Hindlimb muscle (tissue), 1 donor: ENCODE measurements around the gene ID4. TPM values are rescaled to one million over a fixed set of nuclear protein-coding genes. Genes with fewer than 3 reads are reported as not detected.
"Not testable (repeated sequence)": the region's sequence is repeated elsewhere in the genome, so short reads cannot be mapped to it uniquely, and the experiment has no call there.

Experiments
- DNase-seq: peaks from one replicate; pipeline ENCODE4 v3.0.0-alpha.2; 2013
- polyA plus RNA-seq: library from polyadenylated mRNA; unstranded; fragments of 120-200 nt; gene quantifications from one replicate; pipeline ENCODE4 v1.2.1, GENCODE V29; 2013; ENCODE audit not compliant: insufficient read length

The ID4 gene
- polyA plus RNA-seq, 1 donor: 3.2 TPM

DNA sequence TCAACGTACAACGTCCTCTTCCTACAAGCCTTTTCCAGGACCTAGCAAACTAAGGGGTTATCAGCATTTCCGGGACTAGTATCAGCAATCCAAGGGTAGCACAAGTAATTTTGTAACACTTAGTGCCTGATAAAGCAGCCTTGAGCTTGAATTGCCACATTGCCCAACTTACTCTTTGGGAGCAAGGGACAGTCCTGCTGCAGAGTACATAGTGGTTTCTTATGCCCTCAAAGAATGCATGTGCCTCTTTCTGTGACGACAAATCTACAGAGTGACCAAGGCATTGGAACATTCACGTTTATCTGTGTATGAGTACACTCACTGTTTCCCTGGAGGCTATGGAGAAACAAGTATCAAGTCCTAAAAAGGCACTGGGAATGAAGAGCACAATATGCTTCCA, 3.2 kb upstream of the ID4 start:
- DNase-seq: no peak

DNA sequence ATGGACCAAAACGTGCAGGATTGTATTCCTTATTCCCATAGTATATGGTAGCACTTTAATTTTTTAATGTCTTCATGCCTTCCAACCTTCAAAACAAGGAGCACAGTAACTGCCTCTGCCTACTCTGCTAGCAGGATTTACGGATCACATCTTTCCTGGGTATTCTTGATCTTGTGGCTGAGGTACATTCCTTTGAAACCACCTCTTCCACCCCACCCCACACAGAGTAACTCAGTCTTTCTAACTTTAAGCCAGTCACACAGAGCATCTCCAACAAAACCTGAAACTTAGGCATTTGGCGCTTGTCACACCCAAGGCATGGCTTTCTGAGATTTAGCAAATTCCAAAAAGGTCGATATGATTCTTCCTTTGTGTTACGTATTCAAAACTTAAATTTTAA, 2.3 kb upstream of the ID4 start:
- no peak for DNase-seq

DNA sequence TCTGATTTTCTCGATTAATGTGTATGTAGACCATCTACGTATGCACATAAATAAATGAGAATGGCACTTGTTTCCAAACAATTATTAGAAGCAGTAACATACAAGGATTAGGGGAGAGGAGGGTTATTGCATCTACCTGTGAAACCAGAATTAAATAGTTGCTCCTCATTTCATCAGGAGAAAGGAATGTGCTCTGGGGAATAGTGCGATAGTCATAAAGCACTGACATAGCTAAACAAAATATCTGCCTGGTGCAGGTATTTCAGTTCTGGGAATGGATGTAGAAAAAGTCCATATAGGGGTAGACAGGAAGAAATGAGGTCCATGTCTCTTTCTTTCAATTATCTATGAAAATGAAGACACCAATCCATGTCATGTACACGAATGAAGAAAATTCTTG, 1.6 kb upstream of the ID4 start:
- no peak for DNase-seq

GRCh38 chr6:19837511-19838441, 606 bp downstream of the ID4 start:
- DNase-seq: peak; percentile 30

DNA sequence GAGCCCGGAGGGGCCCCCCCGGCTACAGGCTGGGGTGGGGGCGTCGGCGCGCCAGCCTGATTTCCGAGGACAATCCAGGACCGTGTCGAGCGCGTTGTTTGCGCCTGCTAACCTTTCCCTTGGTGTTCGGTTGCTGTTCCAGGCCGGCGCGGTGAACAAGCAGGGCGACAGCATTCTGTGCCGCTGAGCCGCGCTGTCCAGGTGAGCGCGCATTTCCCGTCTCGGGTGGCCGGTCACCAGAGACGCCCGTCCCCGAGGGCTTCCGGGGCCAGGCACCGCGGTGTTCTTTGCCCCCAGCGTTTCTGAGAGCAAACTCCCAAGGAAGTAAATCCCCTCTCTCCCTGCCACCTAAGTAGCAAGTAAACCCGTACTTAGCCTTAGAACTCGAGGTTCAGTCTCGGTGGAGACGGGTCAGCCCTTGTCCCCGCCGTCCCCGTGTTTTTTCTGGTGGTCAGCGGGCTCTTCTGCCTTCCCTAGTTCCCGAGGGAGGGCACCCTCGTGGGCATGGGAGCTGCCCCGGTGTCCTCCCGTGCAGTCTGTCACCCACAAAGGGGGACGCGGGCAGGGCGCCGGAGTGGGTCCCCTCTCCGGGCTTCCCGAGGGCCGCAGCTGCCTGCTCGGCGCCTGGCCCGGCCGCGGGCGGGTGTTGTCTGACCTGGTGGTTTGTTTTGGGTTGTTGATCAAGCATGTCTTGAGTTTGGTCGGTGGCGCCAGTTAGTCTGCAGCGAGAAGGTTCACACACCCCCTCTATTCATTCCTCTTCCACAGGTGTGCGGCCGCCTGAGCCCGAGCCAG, 1.5 kb downstream of the ID4 start:
- DNase-seq: peak; percentile 21

DNA sequence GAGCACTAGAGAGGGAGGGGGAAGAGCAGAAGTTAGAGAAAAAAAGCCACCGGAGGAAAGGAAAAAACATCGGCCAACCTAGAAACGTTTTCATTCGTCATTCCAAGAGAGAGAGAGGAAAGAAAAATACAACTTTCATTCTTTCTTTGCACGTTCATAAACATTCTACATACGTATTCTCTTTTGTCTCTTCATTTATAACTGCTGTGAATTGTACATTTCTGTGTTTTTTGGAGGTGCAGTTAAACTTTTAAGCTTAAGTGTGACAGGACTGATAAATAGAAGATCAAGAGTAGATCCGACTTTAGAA, 2.0 kb downstream of the ID4 start:
- no peak for DNase-seq

DNA sequence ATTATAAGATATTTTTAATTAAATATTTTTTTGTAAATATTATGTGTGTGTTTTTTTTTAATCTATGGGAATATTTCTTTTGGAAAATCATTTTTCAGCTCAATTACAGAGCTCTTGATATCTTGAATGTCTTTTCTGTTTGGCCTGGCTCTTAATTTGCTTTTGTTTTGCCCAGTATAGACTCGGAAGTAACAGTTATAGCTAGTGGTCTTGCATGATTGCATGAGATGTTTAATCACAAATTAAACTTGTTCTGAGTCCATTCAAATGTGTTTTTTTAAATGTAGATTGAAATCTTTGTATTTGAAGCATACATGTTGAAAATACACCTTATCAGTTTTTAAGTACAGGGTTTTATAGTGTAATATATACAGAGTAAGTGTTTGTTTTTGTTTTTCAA, 2.6 kb downstream of the ID4 start:
- DNase-seq: no peak

DNA sequence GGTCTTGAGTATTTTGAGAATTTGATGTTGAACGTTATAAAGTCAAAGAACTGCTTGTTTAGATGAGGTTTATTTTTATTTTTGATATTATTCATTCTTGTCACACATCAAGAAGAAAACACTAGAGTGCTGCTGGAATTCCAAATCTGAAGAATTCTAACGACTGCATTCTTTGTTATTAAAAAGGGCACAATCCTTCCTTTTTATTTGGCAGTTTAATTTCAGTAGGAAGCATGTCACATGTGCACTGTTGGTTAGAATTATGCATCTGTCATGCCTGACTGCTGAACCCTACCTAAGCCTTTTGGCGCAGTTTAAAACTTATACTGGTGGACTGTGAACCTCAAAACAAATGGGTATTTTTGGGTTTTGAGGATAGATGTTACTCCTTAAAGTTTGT, 4.0 kb downstream of the ID4 start:
- DNase-seq: no peak

DNA sequence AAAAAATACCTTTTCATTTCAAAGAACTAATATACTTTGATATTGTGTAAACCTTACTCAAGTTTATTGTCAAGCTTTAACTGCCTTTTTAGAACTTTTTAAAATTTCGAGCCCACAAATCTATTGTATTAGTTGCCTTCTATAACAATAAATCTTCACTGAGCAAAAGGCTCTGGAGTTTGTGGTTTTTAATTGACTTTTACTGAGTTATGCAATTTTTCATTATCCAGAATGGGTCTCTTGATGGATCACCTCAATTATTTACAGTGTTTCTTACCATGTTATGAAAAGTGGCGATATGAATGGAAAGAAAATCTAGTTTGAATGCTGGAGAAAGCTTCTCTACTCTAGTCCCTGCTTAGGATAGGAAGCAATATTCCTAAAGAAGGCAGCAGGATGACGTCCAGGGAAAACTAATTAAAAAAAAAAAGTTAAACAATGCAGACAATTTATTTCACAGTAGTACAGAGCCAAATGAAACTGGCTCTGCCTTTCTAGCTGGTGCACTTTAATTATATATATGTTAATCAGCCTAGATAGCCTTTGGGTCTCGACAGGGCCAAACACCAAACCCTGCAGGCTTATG, 5.0 kb downstream of the ID4 start:
- no peak for DNase-seq

DNA sequence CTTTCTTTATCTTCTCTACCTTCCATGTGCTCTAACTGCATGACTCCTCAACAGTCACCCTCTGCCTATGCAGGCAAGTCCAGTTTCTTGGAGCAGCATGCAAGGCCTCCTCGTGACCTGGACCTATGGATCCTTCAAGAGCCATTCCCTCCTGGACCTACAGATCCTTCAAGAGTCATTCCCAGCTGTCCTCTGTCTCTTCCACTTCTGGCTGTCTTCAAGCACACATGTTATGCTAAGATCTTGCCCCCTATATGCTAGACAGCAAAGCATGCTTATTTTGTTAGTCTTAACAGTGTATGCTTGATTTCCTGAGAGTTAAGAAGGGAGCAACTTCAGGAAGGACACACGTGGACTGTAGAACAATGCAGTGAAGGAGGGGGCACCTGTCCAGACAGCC, 7.5 kb downstream of the ID4 start:
- DNase-seq: no peak

GRCh38 chr6:19845266-19846041, 8.3 kb downstream of the ID4 start:
- DNase-seq: no peak

- no peak for DNase-seq
Measured at GRCh38 chr6:19848465-19849029, 11.4 kb downstream of the ID4 start.

- DNase-seq: no peak
Measured at GRCh38 chr6:19849196-19849595, 12.0 kb downstream of the ID4 start.

DNA sequence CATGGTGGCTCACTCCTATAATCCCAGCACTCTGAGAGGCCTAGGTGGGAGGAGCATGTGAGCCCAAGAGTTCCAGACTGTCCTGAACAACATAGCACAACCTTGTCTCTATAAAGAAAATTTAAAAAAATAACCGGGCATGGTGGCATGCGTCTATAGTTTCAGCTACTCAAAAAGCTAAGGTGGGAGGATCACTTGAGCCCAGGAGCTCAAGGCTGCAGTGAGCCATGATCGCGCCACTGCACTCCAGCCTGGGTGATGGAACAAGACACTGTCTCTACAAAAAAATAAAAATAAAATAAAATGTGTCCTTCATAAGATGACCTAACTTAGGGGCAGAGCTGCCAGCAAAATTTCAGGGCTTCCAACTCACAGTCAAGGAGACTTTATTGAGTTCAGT, 12.6 kb downstream of the ID4 start:
- no peak for DNase-seq

GRCh38 chr6:19851241-19852089, 14.3 kb downstream of the ID4 start:
- peak; percentile 56 for DNase-seq

GRCh38 chr6:19852090-19852457, 14.9 kb downstream of the ID4 start:
- DNase-seq: no peak

DNA sequence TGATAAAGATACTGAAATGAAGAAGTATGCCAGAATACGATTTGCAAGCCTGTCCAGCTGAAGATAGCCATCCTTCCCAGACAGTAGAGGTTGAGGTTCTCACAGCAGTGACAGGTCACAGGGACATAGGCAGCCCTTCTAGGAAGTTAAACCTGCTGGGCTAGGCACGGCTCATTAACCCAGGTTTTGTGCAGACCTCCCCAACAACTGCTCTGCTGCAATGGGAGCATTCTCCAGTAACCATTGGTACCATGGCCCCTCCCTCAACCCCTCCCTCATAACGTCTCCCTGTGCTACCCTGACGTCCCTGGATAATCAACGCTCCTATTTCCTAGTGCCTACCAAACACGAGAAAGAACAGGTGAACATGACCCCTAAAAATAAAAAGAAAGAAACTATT, 15.8 kb downstream of the ID4 start:
- DNase-seq: no peak

- not testable (repeated sequence) for DNase-seq
Measured at GRCh38 chr6:19854421-19855015, 17.3 kb downstream of the ID4 start.

- DNase-seq: no peak
Measured at GRCh38 chr6:19855536-19855935, 18.4 kb downstream of the ID4 start.

GRCh38 chr6:19857139-19857538, 20.0 kb downstream of the ID4 start:
- DNase-seq: no peak

- no peak for DNase-seq
Measured at GRCh38 chr6:19857703-19858102, 20.5 kb downstream of the ID4 start.
